Measurements from ENCODE around the gene APBA1. TPM values are rescaled to one million over a fixed set of nuclear protein-coding genes. Genes with fewer than 3 reads are reported as not detected.

The APBA1 gene
- 1.7 and 1.8 TPM in 2 replicates for total RNA-seq (2021)
- long read RNA-seq: 0 reads

- DNase-seq: peak; percentile 63
- H3T11ph ChIP-seq (ENCODE audit: low read length): no peak within 1 kb of the TSS
- peak within 1 kb of the TSS; percentile 77 for H3K4me2 ChIP-seq (ENCODE audit: insufficient read depth, insufficient read length, low read length)
- H2BK5ac ChIP-seq (ENCODE audit: insufficient read length, low read length): no peak within 1 kb of the TSS
- Mint-ChIP-seq H3K4me1 (peaks cover 17% of the 10 kb centered on the region in 2 experiments), H3K27ac (no peak within 1 kb of the TSS), H3K4me3 (peak within 1 kb of the TSS; percentile 63 to 77), H3K36me3 (ENCODE audit: insufficient read depth in 1 of 3, low read depth in 3 of 3) (no peaks in the 10 kb centered on the region; a peak in 1 of 7 replicates), H3K9me3 (no peaks in the 10 kb centered on the region), H3K27me3 (ENCODE audit: low read depth) (peaks cover 1% of the 10 kb centered on the region)
- no peak within 1 kb of the TSS; the same call in 1 of the 2 replicates for H3K14ac ChIP-seq (ENCODE audit: insufficient read depth, low read length)
- H4K91ac ChIP-seq (ENCODE audit: insufficient read length, low read depth, low read length): no peak within 1 kb of the TSS
- no peak within 1 kb of the TSS for H3K4ac ChIP-seq (ENCODE audit: low read depth, low read length)
- H3K9ac ChIP-seq (ENCODE audit: extremely low read depth, insufficient read length, low read length): no peak within 1 kb of the TSS
- no peak within 1 kb of the TSS for H2BK120ac ChIP-seq (ENCODE audit: low read depth, low read length, poor library complexity, severe bottlenecking)
- no peak within 1 kb of the TSS for H3K18ac ChIP-seq (ENCODE audit: insufficient read length, low read depth, low read length)
- TF ChIP-seq CTCF (conservative IDR thresholded peaks at IDR 0.05): no peak; the same call in 2 of the 3 replicates
- no peak within 1 kb of the TSS for H2BK12ac ChIP-seq (ENCODE audit: insufficient read length, low read depth, low read length)
- no CpG with 5 or more reads among the region's 92 CpGs for WGBS (ENCODE audit: extremely low coverage, insufficient read length, low lambda C conversion rate)
- H3K9me3 ChIP-seq (ENCODE audit: control insufficient read depth, low read depth, low read length): no peaks in the 10 kb centered on the region
- peak within 1 kb of the TSS; percentile 43; the same call in 1 of the 2 replicates for H2BK15ac ChIP-seq (ENCODE audit: low read depth, low read length)
- H3K27ac ChIP-seq (ENCODE audit: insufficient read length, low read depth, low read length): no peak within 1 kb of the TSS
- no peak within 1 kb of the TSS for H3K23ac ChIP-seq (ENCODE audit: insufficient read length, low read depth, low read length)
- H4K5ac ChIP-seq (ENCODE audit: insufficient read length, low read depth, low read length): no peak within 1 kb of the TSS
- no peak within 1 kb of the TSS for H2AFZ ChIP-seq (ENCODE audit: low read length)
- H3K79me2 ChIP-seq (ENCODE audit: insufficient read depth, low read length): no peaks in the 10 kb centered on the region
- H4K20me1 ChIP-seq (ENCODE audit: control insufficient read depth, insufficient read depth, insufficient read length): no peaks in the 10 kb centered on the region
- H3K27me3 ChIP-seq (ENCODE audit: insufficient read depth, low read length): peaks cover 12% of the 10 kb centered on the region; the same call in 1 of the 2 replicates
- no peak within 1 kb of the TSS for H3K56ac ChIP-seq (ENCODE audit: insufficient read length, low read depth, low read length)
- H3K4me1 ChIP-seq (ENCODE audit: insufficient read depth, low read length): peaks cover 2% of the 10 kb centered on the region
- no peak within 1 kb of the TSS for H2AK5ac ChIP-seq (ENCODE audit: insufficient read length, low read length)
- H2BK20ac ChIP-seq (ENCODE audit: low read depth, low read length, poor library complexity, severe bottlenecking): no peak within 1 kb of the TSS
- no peaks in the 10 kb centered on the region for H3K79me1 ChIP-seq (ENCODE audit: insufficient read depth, low read depth, low read length, poor library complexity, severe bottlenecking)
- no peak within 1 kb of the TSS for H4K8ac ChIP-seq (replicated peaks; ENCODE audit: insufficient read length, low read depth, low read length)
- H3K23me2 ChIP-seq (ENCODE audit: insufficient read length, low read depth, low read length, poor library complexity, severe bottlenecking): peaks cover 7% of the 10 kb centered on the region
Measured at GRCh38 chr9:69671879-69672595, at the start of gene APBA1. Gene APBA1, minus strand, starts transcription at chr9:69672371.

All from H9 (cell line).